Bronchial smooth muscle cell (primary cell): ENCODE data around the gene B9D1. TPM values are rescaled to one million over a fixed set of nuclear protein-coding genes. Genes with fewer than 3 reads are reported as not detected.

Source experiments
- total RNA-seq: library from RNA; depleted of rRNA; stranded (reverse); fragments of >200 nt; gene quantifications from 2 replicates; pipeline ENCODE4 v1.2.1, GENCODE V29; 2014

Gene B9D1, protein sequence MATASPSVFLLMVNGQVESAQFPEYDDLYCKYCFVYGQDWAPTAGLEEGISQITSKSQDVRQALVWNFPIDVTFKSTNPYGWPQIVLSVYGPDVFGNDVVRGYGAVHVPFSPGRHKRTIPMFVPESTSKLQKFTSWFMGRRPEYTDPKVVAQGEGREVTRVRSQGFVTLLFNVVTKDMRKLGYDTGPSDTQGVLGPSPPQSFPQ
- total RNA-seq, result 30.5 and 44.1 TPM in 2 replicates

DNA sequence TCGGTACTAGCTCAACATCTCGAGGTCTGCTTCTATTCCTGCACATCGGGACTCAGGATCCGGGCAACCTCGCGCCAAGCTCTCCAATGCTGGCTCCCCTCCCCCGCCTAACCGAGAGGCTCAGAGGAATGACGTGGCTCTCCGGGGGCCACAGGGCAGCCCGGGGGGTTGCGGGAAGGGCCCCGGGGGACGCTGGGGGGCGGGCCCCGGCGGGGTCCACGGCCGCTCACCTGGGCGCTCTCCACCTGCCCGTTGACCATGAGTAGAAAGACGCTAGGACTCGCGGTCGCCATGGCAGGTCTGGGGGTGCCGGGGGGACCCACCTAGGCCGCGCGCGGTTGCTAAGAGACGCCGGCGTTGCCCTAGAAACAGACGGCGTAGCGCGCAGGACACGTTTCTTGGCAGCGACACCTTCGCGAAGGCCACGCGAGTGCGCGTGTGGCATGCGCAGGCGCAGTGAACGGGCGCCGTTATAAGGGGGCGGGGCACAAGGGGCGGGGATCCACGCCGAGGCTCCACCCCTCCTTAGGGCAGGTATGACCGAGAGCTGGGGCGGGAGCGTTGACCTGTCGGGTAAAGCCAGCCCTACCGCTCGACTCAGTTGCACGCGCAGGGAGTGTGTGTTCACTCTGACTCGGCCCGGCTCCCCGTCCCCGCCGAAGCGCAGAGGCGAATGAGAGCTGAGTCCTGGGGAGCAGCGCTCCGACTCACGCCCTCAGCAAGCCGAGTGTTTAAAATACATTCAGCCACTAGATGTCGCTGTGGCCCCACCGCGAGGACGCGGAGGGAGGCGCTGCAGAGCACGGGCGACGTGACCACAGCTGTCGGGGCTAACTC lies at the start of gene B9D1:
Gene B9D1 (minus strand): TSS at position 447 of the 837 bp plus-strand sequence. CDS start 154 bp downstream, at position 293.

DNA sequence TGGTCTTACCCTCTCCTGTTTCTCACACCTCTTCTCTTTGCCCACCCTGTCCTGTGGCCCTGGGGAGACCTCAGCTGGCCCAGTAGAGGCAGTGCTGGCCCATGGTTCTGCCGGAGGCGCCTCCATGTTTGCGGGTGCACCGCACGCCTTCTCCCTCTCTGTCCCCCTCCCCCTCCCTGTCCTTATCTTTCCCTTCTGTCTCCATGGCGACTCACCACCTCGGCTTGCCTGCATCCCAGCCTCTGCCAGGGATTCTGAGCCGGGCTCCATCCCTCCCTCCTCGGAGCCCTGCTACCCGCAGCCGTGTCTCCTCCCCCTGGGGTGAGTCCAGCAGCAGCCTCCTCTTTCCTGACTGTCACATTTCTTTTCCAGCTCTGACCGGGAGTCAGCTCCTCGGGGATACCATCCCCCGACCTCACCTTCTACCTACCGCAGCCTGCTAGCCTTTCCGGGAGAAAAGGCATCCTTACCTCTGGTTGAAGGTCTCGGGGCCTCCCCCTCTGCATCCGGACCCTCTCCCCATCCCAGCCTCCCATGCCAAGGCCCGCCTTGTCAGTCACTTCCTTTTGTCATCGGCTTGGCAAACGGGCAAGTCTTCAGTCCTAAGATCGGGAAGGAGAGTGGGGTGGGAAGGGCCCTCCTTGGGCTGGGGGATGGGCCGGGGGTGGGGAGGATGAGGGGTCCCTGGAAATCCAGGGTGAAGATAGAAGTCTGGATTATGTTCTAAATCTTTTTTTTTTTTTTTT lies 48.5 kb upstream of the B9D1 start, which contains the start of gene RNF112:
Gene RNF112 (plus strand): TSS at position 358 of the 746 bp plus-strand sequence. CDS start 177 bp downstream, at position 535.

DNA sequence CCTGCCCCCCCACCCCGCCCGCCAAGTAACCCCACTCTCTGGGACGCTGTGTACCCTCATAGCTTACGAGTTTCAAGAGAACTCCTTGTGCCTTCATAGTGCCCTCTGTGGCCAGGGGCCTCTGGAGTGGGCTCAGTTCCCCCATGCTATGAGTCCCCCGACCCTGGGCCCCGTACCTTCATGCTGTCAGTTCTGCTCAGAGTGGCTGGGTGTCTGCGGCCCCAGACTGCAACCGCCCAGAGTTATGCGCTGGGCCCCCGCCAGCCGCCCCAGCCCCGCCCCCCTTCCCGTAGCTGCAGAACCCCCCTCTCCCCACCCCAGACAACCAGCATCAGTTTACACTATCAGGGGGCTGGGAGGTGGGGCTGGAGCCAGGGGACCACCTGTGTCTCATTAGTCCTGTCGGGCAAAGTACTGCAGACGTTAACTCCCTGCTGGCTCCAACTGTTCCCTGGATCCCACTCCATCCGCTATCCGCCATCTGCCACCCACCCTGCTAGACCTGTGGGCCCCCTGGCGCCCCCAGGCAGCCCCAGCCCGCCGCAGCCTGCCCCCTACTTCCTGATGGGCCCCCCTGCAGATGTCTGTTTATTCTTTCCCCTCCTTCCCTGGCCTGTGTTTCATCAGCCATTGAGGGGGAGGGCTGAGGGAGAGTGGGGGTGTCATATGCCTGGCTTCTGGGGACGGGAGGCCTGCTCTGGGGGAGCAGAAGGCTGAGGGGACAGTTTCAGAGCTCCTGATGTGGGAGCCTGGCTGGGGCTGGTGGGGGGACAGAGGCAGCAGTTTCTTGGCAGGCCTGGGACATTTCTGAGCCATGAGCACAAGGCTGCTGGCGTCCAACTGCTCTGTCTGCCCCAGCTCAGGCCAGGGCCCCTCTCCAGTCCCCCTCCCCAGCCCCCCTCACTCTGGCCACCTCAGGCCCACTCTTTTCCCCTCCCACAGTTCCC lies 24.7 kb upstream of the B9D1 start, which contains the start of gene MFAP4:
Gene MFAP4 (minus strand): TSS at position 217 of the 947 bp plus-strand sequence. CDS start 35 bp downstream, at position 182.

DNA sequence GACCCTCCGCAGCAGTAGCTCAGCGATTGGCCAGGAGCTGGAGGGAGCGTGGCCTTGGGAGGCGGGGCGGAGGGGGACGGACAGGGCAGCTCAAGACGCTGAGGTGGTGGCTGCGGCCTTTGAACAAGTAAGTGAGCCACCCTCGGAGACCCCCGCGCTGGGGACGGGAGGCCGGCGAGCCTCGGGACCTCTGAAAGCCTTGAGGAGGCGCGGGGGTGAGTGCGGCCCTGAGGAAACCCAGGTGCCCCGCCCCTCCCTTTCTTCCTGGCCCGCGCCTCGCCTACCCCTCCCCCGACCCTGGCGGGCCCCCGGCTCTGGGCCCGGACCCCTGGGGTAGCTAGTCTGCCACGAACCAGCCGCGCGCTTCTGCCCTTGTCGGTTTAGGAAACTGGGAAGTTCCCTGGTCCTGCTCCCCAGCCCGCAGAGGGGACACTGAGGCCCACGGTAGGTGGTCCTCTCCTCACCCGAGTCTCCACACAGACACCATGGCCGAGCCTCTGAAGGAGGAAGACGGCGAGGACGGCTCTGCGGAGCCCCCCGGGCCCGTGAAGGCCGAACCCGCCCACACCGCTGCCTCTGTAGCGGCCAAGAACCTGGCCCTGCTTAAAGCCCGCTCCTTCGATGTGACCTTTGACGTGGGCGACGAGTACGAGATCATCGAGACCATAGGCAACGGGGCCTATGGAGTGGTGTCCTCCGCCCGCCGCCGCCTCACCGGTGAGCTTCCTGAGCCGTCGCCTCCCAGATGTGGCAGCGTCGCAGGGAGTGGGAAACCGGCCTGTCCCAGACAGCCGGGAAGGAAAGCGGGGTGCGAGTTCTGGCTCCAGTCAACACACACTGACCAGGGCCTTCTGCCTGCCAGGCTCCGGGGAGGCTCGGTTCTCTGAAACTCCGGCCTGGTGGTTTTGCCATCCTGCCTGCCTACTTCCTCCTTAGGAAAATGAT lies 16.2 kb upstream of the B9D1 start, which contains the start of gene MAPK7:
Gene MAPK7 (plus strand): TSS at position 83 of the 945 bp plus-strand sequence. CDS start 403 bp downstream, at position 486.

Other genes starting within 250 kb of the B9D1 start
- gene GRAPL, start 235.1 kb downstream of the B9D1 start, total RNA-seq, result 0.16 TPM in 1 of 2 replicates, not detected in the other
- gene EPN2, start 125.4 kb downstream of the B9D1 start, total RNA-seq, result 18.8 and 23.9 TPM in 2 replicates
- gene MAPK7, start 15.8 kb upstream of the B9D1 start, total RNA-seq, result 10.4 and 17.4 TPM in 2 replicates
- gene MFAP4, start 24.5 kb upstream of the B9D1 start, total RNA-seq, result 47.1 and 105 TPM in 2 replicates
- gene RNF112, start 48.5 kb upstream of the B9D1 start, total RNA-seq, result 0.34 and 1.4 TPM in 2 replicates
- gene SLC47A1, start 171.1 kb upstream of the B9D1 start, total RNA-seq, result 0.16 TPM in 1 of 2 replicates, not detected in the other